ENCODE results near the gene ZNF500.

- TF ChIP-seq POLR2AphosphoS5 (IDR thresholded peaks at IDR 0.05; ENCODE audit: low read depth, low read length), result no peak
- TF ChIP-seq POLR2A (IDR thresholded peaks at IDR 0.05; ENCODE audit: low read depth, low read length), result no peak
- no peak for TF ChIP-seq TAF1 (IDR thresholded peaks at IDR 0.05; ENCODE audit: borderline replicate concordance, low read depth, low read length)
Observed at GRCh38 chr16:4724661-4725270, 42.2 kb downstream of the ZNF500 start.

Data from GM12892 (cell line).